Panc1 (cell line): ENCODE data around the gene CLDN9. TPM values are rescaled to one million over a fixed set of nuclear protein-coding genes. Genes with fewer than 3 reads are reported as not detected.

Experiments used
- ATAC-seq: fragments of 200-7000 bp; cut with Tn5 transposase; 2 replicates; pipeline ENCODE4 v1.9.1; 2020; ENCODE audit warnings: mild to moderate bottlenecking, moderate library complexity
- BruUV-seq: library from RNA; stranded (reverse); fragments of 400-500 nt; replicated peaks from 2 replicates; lab custom pipeline; 2021; lab: Mats Ljungman, UMichigan
- CTCF ChIA-PET: fragments of 300-600 bp; sonication (Branson Sonifier 250); formaldehyde crosslinking; loops from one replicate; lab custom pipeline; 2022; ENCODE audit warnings: antibody characterized with exemption; lab: Charles Lee
- POLR2A ChIA-PET: fragments of 300-600 bp; sonication (Branson Sonifier 250); formaldehyde crosslinking; loops from one replicate; lab custom pipeline; 2022; ENCODE audit warnings: antibody characterized with exemption; lab: Charles Lee
- DNase-seq: peaks from one replicate; pipeline ENCODE4 v3.0.0-alpha.2; 2010; ENCODE audit warnings: low read depth, low spot score
- H3K27ac ChIP-seq: 2 replicates; pipeline ENCODE4 v1.5.1; 2011; ENCODE audit warnings: mild to moderate bottlenecking, low read length, inconsistent platforms
- H3K27me3 ChIP-seq: fragments of 200-500 bp; sonication (Bioruptor generic); 2 replicates; pipeline ENCODE4 v1.6.0; 2014; ENCODE audit warnings: low read length, inconsistent platforms; ENCODE audit not compliant: control insufficient read depth, insufficient read depth
- H3K36me3 ChIP-seq: fragments of 200-500 bp; sonication (Bioruptor generic); 2 replicates; pipeline ENCODE4 v1.5.1; 2014; ENCODE audit warnings: inconsistent platforms, mild to moderate bottlenecking, low read length, moderate library complexity; ENCODE audit not compliant: control insufficient read depth, insufficient read depth
- H3K4me1 ChIP-seq: 2 replicates; pipeline ENCODE4 v1.5.1; 2011; ENCODE audit warnings: inconsistent platforms, mild to moderate bottlenecking, low read length, moderate library complexity; ENCODE audit not compliant: control insufficient read depth, insufficient read depth
- H3K4me3 ChIP-seq, 2 experiments: 2 replicates each; pipeline ENCODE4 v1.5.1; 2011 to 2012; ENCODE audit warnings: low read depth in 2 of 2, low read length in 2 of 2, mild to moderate bottlenecking in 2 of 2, inconsistent platforms in 1 of 2, moderate library complexity in 1 of 2
- H3K9me3 ChIP-seq: fragments of 200-500 bp; sonication (Bioruptor generic); 2 replicates; pipeline ENCODE4 v1.5.1; 2014; ENCODE audit warnings: low read depth, mild to moderate bottlenecking, inconsistent platforms, low read length, moderate library complexity; ENCODE audit not compliant: control insufficient read depth, insufficient read depth
- CTCF ChIP-seq: fragments of 450-650 bp; IDR thresholded peaks from 2 replicates; pipeline ENCODE4 v1.5.1; 2017; ENCODE audit warnings: mild to moderate bottlenecking
- POLR2AphosphoS5 ChIP-seq: IDR thresholded peaks from 2 replicates; pipeline ENCODE4 v1.6.1; 2012; ENCODE audit warnings: mild to moderate bottlenecking, low read depth, low read length, moderate library complexity
- REST ChIP-seq, 2 experiments: IDR thresholded peaks; 2 replicates each; pipeline ENCODE4 v1.6.1; 2011 to 2012; ENCODE audit warnings: low read depth in 2 of 2, control low read depth in 1 of 2, low read length in 1 of 2, mild to moderate bottlenecking in 1 of 2, moderate library complexity in 1 of 2; ENCODE audit not compliant: insufficient read depth in 1 of 2
- SIN3A ChIP-seq: IDR thresholded peaks from 2 replicates; pipeline ENCODE4 v1.6.1; 2012; ENCODE audit warnings: low read depth, mild to moderate bottlenecking, low read length, moderate library complexity, borderline replicate concordance; ENCODE audit not compliant: insufficient read depth
- TCF7L2 ChIP-seq: IDR thresholded peaks from 2 replicates; pipeline ENCODE4 v1.6.1; 2011; ENCODE audit warnings: mild to moderate bottlenecking, low read depth, low read length, inconsistent platforms
- in situ Hi-C: cut with HindIII; loops from 2 replicates; pipeline ENCODE4 v1.10.0; 2016; ENCODE audit warnings: low sequenced_read_pairs, low pct_unique_long_range_greater_than_20kb
- intact Hi-C: fragments of 100-400 bp; cut with micrococcal nuclease; formaldehyde crosslinking; loops from one replicate; pipeline ENCODE4 v1.10.0; 2022; ENCODE audit not compliant: unreplicated experiment
- total RNA-seq: library from RNA; stranded (reverse); gene quantifications from one replicate; pipeline ENCODE4 v1.2.1, GENCODE V29; 2021; ENCODE audit not compliant: unreplicated experiment

CLDN9 gene
- total RNA-seq, 1 experiment from 2014 or later: 1.6 TPM

GRCh38 chr16:3028716-3029319 lies 16.1 kb downstream of the CLDN9 start:
- BruUV-seq: no TSS peak
- Histone ChIP-seq H3K9me3 (no peaks in the 10 kb centered on the region), H3K4me3 (no peak overlapping the region), H3K27ac (no peak overlapping the region), H3K4me1 (peaks cover 6% of the 10 kb centered on the region; the same call in 1 of the 2 replicates), H3K27me3 (no peaks in the 10 kb centered on the region), H3K36me3 (no peaks in the 10 kb centered on the region)
- TF ChIP-seq REST (IDR thresholded peaks at IDR 0.05; ENCODE audit: insufficient read depth in 1 of 2, low read depth in 2 of 2, low read length in 1 of 2): no peak
- ATAC-seq (no peak), DNase-seq (no peak)
- CTCF ChIA-PET: interaction anchor here (0.6 to 1.2 kb wide), 9 partner anchors 9 to 360 kb away, joined by 3 to 5 read pairs (median 4); partner anchors contain the start of genes CLDN6, TNFRSF12A and ZNF213
- POLR2A ChIA-PET: no interaction called here
- intact Hi-C loops: no loop called here
- in situ Hi-C loops: no loop called here

GRCh38 chr16:3029491-3030221 lies 16.9 kb downstream of the CLDN9 start:
- in situ Hi-C loops (no loop called here), intact Hi-C loops (no loop called here)
- BruUV-seq: no TSS peak
- POLR2A ChIA-PET: interaction anchor here (0.5 kb wide), 1 partner anchor 11 kb away, joined by 4 read pairs; no protein-coding TSS in a partner anchor
- TF ChIP-seq SIN3A (no peak), TCF7L2 (no peak), POLR2AphosphoS5 (no peak), CTCF (no peak), REST (IDR thresholded peaks at IDR 0.05; ENCODE audit: insufficient read depth in 1 of 2, low read depth in 2 of 2, low read length in 1 of 2) (no peak)
- Histone ChIP-seq H3K36me3 (no peaks in the 10 kb centered on the region), H3K27me3 (no peaks in the 10 kb centered on the region), H3K4me1 (peaks cover 6% of the 10 kb centered on the region; the same call in 1 of the 2 replicates), H3K4me3 (no peak overlapping the region), H3K9me3 (no peaks in the 10 kb centered on the region), H3K27ac (no peak overlapping the region)
- ATAC-seq (no peak), DNase-seq (no peak)
- CTCF ChIA-PET: interaction anchor here (0.7 to 1.0 kb wide), 2 partner anchors 9 to 359 kb away, joined by 3 to 5 read pairs; no protein-coding TSS in a partner anchor
